Activated effector memory CD4-positive, alpha-beta T cell treated with anti-CD3 and anti-CD28 coated beads, Interleukin-2, amount 50 U/mL, for 16 hours (primary cell): ENCODE data around the gene PDE6A.

ENCODE experiments used
- DNase-seq: peaks from one replicate; pipeline ENCODE4 v3.0.0-alpha.2; 2020

The PDE6A gene

GRCh38 chr5:149924486-149924885, 20.1 kb downstream of the PDE6A start:
- DNase-seq: no peak

DNA sequence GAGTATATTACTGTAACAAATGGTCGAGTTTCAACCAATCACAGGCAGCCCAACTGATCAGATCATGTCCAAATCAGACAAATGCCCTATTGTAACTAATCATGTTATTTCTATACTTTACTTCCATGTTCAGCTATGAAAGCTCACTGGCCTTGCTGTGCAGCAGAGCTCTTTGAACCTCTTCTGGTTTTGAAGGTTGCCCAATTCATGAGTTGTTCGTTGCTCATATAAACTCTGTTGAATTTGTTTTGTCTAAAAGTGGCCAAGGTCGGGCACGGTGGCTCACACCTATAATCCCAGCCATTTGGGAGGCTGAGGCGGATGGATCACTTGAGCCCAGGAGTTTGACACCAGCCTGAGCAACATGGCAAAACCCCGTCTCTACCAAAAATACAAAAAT, 21.6 kb downstream of the PDE6A start:
- DNase-seq: no peak

DNA sequence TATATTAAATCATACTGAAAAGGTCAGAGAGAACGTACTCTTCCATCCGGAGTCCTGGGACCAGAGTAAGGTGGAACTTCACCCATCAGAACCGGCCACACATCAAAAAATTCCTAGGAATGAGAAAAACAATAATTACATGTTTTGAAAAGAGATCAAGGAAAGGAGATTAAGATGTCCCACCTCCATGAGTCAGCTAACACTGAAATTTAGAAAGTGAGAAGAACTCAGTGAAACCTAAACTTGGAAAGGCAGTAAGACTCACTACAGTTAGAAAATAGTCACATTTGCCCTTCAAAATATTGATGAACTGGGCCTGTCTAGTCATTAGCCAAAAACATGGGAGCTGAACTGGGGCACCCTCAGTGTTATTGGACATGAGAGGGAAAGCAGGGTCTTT, 23.0 kb downstream of the PDE6A start:
- no peak for DNase-seq

DNA sequence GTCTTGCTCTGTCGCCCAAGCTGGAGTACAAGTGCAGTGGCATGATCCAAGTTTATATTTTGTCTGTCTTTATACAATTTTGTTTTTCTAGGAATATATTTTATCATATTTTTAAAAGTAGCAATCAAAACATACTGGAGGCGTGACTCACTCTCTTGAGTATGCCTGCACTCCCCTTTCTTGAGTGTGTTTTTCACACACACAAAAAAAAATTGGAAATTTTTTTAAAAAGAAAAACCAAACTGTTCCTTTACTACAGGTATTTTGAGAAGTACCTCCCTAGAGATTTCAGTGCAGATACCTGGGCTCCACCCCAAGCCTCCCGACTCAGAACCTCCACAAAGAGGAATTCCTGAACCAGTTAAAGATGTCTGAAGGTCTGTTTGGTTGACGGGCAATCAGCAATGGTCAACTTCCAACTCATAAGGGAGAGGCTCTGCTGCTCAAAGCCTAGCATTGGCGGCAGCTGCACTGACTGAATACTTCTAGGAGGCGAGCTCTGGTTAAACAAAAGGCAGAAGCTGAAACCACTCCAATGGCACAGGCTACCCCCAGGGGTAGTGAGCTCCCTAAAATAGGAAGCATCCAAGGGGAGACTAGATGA, 27.4 kb downstream of the PDE6A start:
- DNase-seq: no peak

- no peak for DNase-seq
These were observed 28.1 kb downstream of the PDE6A start for GRCh38 chr5:149916334-149917072.

DNA sequence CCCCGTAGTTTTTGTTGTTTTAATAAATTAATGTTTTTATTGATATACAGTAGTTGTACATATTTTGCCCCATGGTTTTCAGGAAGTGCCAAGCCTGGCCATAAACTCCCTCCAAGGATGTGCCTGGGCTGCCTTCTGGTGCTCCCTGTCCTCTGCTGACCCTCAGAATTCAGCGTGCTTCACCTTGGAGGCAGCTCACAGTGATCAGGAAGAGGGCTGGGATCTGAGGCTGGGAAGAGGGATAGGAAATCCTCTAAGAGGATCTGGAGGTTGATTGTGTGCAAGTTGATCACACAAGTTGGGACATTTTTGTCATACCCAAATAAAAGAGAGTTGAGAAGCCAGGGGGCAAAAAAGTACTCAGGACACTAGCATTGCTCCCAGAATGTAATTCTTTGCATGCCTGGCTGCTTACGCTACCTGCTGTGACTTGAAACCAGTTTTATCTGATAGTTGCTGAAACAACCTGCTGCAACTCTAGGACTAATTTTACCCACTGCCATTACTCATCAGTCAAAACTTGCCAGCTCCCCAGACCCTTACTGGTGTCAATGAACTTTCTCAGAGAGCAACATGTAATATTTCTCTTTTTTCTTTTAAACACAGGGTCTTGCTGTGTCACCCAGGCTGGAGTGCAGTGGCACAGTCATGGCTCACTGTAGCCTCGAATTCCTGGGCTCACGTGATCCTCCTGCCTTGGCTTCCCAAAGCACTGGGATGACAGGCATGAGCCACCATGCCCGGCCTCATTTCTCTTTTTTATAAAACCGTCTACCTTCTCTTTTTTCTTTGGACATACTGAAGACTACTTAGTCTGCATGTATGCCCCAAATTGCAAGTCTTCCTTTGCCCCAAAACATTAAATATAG, 29.0 kb downstream of the PDE6A start:
- no peak for DNase-seq

DNA sequence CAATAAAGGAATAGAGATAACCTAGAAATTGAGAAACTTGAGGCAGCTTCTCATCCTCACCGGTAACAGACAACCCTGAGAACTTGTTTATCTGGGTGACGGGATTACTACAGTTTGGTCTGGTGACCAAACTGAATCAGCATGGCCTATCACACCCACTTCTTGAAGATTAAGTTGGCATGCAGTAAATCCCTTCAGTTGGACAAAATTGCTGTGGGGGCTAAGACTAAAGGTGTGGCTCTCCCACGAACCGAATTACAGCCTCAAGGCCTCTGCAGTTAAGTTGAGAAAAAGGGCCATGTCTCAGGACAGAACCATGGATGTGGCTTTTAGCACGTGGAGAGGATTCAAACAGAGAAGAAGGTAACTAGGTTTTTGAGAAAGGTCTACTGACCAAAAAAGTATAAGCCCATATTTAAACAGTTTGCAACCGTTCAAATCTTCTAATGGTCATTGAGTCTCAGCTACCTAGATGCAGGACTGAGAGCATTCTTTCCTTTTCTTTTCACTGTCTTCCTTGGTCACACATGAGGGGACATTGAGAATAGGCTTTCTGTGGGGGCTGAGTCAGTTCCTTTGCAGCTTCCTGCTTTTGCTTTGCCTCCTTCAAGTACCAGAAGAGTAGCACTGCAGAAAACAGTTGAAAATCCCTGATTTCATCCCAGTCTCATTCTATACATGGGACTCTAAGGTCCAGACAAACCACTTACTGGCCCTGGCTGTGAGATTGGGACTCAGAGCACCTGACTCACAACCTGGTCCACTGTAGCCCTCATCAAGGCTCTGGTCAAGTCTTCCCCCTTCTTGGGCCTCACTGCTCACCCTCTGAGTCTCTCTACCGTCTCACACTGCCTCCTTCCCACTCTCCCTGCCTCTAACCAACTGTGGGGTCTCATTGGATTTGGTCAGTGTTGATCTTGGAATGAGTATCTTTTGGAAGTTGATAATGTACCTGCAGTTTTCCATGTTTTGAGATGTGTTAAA, 30.9 kb downstream of the PDE6A start:
- DNase-seq: no peak

GRCh38 chr5:149912226-149912871, 32.2 kb downstream of the PDE6A start:
- no peak for DNase-seq

DNA sequence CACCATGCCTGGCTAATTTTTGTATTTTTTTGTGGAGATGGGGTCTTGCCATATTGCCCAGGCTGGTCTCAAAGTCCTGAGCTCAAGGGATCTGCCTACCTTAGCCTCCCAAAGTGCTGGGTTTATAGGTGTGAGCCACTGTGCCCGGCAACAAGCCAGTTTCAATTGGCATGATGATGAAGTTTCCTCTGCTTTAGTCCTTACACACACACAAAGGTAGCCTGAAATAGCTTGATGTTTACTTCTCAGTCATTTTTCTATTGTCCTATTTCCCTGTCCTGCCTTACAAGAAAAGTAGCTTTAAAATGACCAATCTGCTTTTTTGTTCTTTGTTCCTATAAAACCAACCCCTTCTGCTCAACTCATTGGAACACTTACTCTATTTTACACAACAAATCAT, 33.6 kb downstream of the PDE6A start:
- no peak for DNase-seq

- DNase-seq: no peak
These were observed 36.8 kb downstream of the PDE6A start for GRCh38 chr5:149907828-149908227.

- no peak for DNase-seq
These were observed 39.6 kb downstream of the PDE6A start for GRCh38 chr5:149904977-149905376.

DNA sequence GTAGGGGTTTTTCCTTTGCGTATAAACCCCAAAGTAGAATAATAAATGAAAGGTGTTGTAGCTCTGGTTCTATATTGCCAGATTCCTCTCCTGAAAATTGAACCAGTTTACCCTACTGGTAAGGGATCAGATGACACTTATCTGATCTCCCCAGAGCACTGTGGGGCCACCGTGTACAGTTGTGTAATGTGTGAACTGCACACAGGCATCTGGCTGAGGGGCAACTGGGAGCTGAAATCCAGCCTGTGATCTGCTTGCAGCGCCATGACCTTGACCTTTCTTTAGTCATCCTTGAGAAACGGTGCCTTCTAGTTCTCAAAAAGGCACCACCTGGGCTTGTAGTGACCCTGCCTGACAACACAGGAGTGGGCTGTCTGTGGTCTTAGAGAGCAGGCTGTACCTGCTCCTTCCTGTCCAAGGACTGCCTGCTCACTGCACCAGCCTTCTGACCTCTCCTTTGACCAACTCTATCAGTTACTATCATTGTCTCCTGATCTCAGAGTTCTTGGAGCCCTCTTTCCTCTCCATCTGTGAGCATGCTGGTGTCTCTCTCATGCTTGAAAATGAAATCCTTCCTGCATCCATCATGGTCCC, 40.2 kb downstream of the PDE6A start:
- DNase-seq: no peak

DNA sequence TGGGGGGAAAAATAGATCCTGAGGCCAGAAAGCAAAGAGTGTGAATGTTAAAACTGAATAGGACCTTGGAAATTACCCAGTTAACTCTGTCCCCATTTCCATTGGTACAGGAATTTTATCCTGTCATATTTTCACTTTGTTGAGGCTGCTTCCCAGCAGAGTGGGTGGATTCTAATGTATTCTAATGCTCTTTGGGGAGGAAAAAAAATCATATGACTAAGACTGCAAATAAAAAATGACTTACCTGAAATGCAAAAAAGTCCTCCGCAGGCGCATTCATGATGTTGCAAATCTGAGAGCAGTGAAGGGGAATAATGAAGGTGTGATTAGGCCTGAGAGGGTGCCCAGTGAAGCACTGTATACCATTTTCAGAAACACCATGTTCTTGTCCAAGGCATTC, 41.2 kb downstream of the PDE6A start:
- no peak for DNase-seq

DNA sequence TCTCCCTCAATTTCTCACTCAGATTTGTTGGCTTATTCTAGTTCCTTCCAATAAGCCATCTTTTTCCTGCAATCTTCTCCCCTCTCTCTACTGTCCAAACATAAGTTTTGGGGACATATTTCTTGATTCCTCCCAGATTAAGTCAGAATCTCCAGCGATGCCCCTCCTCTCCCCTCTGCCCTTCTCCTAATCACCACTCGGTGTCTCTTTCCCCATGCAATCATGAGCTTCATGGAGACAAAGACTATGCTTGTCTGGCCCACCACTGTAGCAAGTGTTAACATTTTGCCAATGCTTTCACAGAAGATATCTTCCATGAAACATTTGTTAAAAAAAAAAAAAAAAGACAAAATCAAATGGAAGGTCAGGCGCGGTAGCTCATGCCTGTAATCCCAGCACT, 42.4 kb downstream of the PDE6A start:
- DNase-seq: no peak

DNA sequence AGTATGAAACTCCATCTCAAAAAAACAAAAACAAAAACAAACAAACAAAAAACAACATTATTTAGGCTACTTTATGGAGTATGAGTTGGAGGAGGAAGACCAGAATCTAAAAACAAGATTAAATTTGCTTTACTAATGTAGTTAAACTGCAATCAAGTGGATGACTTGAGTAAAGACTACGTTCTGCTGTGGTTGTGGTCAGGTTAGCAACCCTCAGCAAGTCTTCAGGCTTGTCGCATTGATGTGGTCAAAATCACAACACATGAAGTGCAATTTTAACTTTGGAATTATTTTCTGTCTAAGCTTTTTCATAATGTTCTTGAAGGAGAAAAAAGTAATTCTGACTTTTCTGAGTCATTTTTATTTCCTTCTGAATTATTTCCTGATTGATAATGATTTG, 43.1 kb downstream of the PDE6A start:
- DNase-seq: no peak

DNA sequence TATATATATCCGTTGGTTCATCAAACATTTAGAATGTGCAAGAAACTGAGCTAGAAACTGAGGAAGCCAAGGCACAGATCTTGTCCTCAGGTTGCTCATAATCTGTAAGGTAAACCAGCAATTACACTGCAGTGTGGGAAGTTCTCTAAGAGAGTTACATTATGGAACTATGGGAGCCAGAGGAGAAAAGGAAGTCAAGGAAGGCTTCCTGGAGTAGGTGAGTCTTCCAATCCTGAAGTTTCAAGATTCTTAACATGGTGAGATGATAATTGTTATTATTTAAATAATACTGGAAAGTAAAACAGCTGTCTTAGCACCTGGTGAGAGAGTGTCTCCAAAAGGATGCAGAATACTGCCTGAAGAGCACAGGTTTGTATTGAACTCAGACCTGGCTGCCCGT, 44.2 kb downstream of the PDE6A start:
- DNase-seq: no peak

DNA sequence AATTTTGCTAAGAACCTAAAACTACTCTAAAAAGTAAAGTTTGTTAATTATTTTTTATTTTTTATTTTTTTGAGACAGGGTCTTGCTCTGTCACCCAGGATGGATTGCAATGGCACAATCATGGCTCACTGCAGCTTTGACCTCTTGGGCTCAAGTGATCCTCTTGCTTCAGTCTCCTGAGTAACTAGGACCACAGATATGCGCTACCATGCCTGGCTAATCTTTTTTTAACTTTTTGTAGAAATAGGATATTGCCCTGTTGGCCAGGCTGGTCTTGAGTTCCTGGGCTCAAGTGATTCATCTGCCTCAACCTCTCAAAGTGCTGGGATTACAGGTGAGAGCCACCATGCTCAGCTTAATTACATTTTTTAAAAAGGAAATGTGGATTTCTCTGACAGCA, 45.8 kb downstream of the PDE6A start:
- no peak for DNase-seq

GRCh38 chr5:149895416-149896345, 48.9 kb downstream of the PDE6A start:
- no peak for DNase-seq

DNA sequence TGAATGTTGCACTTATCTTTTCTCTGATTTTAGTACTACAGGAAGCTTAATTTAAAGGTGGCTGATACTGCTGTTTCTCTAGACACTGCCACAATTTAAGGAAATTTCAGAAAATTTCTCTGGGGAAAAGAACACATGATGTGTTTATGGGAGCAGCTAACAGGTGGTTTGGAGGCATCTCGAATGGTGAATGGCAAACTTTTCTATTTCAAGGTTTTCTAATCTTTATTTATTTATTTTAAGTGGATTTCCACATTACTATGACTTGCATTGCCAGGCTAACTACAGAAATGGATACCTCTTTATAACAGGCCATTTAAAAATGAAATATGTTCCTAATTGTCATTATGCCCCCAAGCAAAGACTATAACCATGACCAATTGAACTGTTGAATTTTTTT, 50.4 kb downstream of the PDE6A start:
- no peak for DNase-seq

- no peak for DNase-seq
These were observed 51.1 kb downstream of the PDE6A start for GRCh38 chr5:149893403-149893931.
